GM19468 (cell line): ENCODE data around the gene FUT6.

Experiments
- ATAC-seq: cut with Tn5 transposase; IDR thresholded peaks from one replicate; pipeline ENCODE4 v1.9.1; 2021; ENCODE audit warnings: mild to moderate bottlenecking, moderate library complexity, moderate number of reproducible peaks; ENCODE audit not compliant: unreplicated experiment; ENCODE audit errors: extremely low read depth

Gene FUT6

DNA sequence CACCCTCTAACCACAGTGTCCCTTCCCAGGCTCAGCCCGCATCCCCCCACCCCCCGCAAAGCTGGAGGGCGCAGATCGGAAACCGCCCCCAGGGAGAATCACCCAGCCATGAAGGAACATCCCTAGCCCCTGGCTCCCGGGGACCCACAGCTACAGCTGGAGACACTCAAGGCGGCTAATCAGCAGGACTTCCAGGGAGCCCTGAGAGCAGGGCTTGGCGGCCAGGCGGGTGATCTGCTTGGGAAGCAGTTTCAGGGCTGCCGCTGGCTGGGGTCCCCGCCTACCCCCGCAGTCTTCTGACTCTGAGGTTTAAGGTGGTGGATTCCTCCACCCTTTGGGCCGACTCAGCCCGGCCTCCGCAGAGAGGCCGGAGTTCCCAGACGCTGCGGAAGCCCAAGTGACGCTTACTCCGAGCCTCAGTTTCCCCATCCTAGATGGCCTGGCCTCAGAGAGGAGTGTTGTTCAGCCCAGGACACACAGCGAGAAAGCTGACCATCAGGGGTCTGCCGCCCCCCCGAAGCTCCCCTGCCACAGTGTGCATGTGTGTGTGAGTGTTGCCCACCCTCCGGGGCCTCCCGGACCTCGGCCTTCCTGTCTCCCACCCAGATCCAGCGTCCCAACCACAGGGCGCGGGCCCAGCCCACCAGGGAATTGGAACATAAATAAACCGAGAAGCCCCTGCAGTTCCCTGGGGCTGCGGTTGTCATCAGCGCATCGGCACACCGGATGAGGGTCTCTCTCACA lies 9.8 kb downstream of the FUT6 start:
- no peak for ATAC-seq

DNA sequence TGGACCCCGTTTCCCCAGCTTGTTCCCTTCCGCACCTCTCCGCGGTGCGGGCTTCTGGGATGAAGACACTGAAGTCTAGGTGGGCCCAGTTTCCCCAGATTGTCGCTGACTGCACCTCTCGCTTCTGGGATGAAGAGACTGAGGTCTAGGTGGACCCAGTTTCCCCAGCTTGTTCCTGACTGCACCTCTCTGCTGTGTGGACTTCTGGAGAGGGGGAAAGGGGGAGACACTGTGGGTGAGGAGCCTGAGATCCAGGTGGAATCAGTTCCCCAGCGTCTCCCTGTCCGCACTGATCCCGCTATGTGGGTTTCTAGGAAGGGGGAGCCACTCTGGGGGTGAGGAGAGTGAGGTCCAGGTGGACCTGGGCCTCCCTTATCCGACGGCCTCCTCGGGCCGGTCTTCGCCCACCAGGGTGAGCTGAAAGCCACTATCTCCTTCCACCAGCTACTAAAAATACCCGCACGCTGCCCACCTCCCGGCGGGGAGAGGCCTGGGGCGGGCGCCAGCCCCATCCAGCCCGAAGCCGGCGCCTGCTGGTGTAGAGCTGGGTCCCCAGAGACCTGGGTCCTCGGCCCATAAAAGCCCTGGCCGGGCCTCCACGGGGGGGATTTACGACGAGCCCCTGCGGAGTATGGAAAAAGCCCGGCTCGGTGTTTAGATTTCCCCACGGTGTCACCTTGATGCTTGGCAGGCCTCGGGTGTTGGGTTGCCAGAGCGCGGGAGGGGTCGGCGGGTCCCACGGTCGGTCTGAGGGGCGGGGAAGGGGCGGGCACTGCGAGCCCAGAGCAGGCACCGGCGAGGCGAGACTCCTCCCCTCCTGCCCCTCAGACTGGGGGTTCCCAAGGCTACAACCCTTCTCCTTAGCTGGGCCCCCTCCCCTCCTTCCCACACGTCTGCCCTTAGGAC lies 10.6 kb downstream of the FUT6 start:
- ATAC-seq, result no peak

DNA sequence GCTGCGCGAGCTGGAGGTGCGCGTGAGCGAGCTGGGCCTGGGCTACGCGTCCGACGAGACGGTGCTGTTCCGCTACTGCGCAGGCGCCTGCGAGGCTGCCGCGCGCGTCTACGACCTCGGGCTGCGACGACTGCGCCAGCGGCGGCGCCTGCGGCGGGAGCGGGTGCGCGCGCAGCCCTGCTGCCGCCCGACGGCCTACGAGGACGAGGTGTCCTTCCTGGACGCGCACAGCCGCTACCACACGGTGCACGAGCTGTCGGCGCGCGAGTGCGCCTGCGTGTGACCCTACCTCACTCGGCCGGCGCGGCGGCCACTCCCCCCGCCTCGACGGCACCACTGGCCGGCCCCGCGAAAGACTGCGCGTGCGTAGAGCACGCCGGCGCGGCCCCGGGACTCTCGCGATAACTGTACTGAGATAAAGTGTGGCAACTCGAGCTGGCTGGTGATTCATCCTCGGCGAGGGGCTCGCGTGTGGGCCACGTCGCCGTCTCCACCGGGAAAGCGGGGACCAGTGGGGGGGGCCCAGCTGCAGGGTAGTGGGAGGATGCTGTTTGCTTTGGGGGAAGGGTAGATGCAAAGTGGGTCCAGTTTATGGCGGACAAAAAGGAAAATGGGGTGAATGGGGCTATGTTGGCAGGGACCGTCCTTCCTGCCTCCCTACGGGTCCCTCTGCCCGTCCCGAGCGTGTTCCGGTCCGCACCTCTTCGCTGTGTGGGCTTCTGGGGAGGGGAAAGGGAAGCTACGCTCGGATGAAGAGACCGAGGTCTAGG lies 11.4 kb downstream of the FUT6 start:
- ATAC-seq, result peak; percentile 57

DNA sequence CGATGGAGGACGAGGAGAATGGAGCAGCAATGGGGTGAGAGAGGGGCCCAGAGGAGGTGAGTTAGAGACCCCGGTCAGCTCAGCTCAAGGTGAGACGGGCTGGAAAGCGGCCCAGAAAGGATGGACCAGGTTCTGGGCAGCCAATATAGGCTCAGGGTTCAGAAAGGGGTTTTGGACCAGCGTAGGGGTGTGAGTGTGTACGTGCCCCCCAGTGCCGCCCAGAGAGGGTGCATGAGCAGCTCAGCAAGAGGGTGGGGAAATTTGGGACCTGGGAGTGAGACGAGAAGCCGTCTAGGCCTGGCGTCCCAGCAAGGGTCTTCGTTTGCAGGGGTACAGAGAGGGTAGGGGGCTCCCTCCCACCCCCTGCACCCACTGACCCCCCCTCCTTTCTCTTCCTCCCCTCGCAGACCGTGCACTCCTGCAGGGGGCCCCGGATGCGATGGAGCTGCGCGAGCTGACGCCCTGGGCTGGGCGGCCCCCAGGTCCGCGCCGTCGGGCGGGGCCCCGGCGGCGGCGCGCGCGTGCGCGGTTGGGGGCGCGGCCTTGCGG lies 12.1 kb downstream of the FUT6 start:
- no peak for ATAC-seq

DNA sequence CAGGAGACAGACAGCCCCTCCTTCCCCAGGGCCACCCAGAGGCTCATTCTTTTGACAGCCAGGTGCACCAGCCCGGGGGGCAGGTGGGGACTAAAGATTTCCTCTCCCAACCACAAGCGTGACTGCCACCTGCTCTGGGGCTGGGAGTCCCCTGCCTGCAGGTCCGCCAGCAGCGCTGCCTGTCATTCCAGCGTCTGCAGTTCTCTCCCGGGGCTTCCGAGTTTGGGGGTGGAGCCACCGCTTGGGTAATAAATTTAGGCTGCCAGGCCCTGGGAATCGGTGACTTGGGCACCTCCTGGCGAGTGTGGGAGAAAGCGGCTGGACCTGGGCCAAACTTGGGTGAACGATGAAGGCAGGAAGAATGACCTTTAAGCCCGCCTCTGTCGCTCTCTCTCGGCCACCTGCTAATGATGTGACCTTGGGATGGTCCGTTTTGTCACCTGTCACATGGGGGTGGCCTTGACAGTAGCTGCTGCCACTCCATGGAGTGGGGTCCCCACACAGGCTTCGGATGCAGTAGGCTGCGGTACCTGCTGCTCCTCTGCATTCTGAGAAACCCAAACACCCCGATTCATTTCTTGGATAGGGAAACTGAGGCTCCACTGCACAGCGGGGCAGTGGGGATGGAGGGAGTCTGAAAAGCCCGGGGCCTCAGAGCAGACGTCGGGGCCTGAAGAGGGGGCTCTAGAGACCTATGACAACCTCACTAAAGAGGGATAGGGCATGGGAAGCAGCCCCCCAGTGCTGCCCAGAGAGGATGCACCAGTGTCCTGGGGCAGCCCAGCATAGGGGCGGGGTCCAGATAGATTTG lies 12.8 kb downstream of the FUT6 start:
- ATAC-seq, result no peak

DNA sequence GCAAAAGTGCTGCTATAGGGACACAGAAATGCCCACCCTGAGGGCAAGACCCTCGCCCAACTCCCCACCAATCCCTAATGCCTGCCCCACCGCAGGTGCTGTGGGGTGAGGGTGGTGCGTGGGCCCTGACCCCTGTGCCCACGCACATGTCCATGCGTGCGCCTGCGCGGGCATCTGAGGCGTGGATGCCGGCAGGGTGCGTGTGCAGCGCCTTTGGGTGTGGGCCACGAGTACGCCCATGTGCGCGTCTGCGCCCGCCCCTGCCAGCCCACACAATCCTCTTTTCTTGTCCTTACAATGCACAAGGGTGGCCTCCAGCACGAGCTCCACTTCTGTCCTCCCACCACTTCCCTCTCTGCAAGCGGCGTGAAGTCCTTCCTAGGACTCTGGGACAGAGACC lies 14.3 kb downstream of the FUT6 start:
- no peak for ATAC-seq

DNA sequence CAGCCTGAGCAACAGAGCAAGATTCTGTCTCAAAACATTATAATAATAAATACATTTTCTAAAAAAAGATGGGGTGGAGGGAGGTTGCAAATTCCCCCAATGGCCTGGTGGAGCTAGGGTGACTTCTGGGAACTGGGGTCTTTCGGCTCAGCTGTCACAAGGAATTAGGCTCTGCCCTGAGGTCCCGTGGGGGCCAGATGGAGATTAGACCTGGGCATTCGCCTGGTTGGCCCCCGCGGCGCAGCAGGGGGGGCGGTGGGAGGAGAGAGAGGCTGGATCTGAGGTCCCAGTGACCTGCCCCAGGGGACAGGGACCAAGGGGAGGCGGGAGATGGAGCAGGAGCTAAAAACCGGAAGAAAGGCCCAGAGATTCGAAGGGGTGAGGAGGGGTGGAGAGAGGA lies 14.8 kb downstream of the FUT6 start:
- no peak for ATAC-seq

DNA sequence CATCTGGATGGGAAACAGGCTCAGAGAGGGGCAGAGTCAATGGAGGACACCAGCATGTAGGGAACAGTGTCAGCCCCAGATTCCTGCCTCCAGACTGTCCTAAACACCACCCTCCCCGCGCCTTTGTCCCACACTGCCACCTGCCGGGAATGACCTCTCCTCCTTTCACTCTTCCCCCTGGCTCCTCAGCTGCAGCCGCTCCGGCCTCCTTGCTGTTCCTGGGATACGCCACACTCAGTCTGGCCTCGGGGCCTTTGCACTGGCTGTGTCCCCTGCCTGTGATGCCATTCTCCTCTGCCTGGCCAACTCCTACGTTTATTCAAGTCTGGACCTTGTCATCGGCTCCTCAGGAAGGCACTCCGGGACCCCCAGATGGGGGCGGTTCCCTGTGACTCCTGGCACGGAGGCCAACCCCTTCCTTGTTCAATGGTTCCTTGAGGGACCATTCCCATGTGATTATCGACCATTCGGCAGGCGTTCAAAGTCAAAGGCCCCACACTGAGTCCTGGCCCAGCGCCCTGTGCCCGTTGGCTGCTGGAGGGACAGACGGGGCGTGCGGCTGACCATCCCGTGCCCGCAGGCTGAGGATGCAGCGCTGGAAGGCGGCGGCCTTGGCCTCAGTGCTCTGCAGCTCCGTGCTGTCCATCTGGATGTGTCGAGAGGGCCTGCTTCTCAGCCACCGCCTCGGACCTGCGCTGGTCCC lies 15.8 kb downstream of the FUT6 start:
- ATAC-seq, result no peak

DNA sequence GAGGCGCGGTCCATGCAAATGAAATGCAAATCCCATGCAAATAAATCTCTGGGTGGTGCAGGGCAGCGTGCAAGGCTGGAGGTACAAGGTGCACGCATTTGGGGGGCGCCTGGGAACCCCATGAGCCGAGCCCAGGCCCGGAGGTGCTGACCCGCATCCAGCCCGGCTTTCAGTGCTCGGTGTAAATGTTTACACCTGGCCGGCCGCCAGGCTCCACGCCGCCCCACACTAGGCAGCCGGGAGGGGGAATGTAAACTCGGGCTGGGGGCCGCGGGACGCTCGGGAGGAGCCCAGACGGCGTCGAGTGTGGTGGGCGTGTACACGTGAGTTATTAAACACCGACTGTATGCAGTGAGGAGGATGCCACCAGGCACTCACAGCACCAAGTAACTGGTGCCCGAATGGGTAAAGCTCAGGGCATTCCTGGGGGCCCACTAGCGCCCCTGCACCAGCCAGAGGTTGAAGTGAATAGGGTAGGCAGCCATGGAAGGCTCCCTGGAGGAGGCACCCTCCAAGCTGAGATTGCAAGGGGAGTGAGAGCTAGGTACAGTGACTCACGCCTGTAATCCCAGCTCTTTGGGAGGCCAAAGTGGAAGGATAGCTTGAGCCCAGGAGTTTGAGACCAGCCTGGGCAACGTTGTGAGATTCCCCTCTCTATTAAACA lies 17.2 kb downstream of the FUT6 start:
- ATAC-seq, result no peak

DNA sequence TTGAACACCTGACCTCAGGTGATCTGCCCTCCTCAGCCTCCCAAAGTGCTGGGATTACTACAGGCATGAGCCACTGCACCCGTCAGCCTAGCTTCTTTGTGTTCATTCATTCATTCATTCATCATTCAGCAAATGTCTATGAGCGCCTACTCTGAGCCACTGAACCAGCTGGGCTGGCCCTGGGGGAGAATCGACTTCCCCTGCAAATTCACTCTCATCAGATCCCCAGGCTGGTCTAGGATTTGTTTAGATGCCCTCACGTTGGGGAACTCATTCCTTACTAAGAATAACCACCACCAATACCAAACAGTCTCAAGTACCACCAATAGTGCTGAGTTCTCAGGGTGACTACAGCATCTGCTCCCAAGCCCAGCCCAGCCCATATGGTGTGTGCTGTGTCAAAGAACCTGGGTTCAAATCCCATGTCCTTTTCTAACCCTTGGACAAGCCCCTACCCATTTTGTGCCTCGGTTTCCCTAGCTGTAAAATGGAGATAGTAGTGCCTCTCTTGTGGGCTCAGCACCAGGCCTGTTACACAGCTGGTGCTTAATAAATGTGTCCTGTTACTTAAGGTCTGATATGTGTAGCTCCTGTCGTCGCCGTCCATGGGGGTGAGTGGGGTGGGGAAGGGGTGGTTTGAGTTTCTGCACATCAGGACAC lies 17.9 kb downstream of the FUT6 start:
- no peak for ATAC-seq

DNA sequence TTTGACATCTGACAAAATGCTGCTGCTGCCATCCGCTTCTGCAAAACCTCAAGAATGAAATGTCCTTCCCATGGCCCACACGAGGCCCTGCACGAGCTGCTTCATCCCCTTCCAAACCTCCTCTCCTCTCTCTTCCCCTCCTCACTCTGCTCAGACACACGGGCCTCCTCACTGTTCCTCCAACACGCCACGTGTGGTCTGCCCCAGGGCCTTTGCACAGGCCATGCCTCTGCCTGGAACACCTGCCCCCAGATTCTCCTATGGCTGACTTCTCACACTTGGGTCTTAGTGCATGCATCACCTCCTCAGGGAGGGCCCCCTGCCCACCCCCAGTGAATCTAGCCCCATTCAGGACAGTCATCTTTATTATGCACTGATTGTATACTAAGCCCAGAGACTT lies 18.7 kb downstream of the FUT6 start:
- ATAC-seq, result no peak

DNA sequence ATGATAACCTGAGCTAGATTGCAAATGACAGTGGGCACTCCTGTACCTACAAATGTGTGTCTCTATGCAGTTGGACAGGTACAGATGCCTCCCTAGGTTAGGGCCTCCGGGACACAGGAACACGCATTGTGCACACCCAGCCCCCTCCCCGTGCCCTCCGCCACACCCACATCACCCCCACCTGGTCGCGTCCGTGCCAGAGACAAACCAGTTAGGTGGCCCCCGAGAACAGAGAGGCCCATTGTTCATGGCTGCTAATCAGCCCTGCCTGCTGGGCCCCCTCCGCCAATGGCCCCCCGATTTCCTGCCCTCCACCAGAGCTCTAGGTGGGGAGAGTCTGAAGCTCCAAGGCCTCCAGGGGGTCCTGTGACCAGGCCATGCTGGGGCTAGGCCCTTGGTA lies 20.9 kb downstream of the FUT6 start:
- no peak for ATAC-seq

DNA sequence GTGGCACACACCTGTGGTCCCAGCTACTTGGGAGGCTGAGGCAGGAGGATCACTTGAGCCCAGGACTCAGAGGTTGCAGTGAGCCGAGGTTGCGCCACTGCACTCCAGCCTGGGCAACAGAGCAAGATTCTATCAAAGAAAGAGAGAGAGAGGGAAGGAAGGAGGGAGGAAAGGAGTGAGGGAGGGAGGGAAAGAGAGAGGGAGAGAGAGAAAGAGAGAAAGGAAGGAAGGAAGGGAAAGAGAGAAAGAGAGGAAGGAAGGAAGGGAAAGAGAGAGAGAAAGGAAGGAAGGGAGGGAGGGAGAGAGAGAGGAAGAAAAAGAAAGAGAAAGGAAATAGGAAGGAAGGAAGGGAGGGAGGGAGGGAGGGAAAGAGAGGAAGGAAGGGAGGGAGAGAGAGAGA lies 22.3 kb downstream of the FUT6 start:
- no peak for ATAC-seq

DNA sequence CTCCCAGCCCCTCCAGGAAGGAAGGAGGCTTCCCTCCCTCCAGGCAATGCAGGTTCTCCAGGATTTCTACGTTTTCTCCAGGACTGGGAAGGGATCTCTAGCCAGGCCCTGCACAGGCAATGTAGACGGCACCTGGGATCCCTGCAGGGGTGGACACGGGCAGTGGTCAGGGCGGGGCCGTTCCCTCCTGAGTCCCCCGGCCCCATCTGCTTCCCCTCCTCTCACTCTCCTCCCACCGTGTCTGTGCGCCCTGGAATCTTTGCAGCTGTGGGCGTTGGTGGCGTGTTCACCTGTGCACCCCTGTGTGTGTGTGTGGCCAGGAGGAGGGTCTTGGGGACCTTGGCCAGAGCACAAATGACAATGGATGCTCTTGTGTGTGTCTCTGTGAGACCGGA lies 24.7 kb downstream of the FUT6 start:
- no peak for ATAC-seq

DNA sequence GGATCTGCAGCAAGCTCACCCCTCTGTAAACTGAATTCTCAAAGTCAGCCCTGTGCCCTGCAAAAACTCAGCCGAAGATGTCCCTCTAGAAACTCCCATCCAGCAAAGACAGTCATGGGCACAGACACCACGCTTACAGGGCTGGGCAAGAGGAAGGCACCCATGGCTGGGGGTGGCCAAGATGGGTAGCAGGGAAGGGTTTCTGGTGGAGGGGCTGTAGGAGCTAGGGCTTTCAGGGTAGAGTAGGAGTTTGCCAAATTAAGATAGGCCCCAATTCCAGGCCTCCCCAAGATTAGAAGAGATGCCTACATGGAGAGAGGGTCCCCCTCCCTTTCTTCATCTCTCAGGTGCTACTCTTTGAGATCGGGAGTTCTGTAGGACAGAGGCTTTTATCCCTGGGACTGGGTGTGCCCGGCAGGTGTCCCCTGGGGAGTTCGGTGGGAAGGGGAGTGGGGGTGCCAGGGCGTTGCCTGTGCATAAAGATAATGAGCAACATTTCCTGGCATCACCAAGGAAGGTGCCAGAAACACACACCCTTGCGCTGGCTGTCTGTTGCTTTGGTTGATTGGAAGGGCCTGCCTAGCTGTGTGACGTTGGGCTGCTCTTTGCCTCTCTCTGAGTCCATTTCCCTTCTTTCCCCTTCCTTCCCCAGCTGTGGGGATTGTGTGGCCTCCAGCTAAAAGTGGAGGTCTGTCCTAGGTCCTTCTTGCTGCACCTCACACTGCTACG lies 25.2 kb downstream of the FUT6 start:
- no peak for ATAC-seq

DNA sequence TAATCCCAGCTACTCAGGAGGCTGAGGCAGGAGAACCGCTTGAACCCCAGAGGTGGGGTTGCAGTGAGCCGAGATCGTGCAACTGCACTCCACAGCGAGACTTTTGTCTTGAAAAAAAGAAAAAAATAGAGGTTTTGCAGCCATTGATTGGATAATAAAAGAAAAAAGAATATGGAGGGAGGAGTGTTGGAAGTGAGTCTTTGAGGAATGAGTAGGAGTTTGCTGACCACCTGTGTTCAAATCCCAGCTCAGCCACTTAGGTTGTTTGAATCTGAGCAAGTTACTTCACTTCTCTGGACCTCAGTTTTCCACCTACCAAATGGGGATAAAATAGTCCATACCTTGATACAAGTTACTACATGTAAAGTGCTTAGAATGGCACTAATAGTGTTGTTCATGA lies 28.4 kb downstream of the FUT6 start:
- ATAC-seq, result no peak

DNA sequence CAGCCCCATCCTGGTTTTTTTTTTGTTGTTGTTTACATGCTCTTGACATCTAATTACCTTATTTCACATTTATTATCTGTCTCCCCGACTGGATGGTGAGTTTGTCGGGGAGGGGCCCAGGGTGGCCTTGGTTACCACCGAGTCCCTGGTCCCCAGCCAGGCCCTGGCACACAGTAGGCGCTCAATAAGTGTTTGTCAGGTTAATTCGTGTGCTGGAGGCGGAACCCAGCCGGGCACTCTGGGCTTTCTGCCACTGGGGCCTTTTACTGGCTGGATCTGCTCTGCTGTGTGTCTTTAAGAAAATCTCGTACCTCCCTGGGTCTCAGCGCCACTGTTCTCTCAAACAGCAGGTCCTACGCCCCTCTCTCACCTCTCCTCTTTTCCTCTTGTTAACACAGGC lies 30.0 kb downstream of the FUT6 start:
- no peak for ATAC-seq

DNA sequence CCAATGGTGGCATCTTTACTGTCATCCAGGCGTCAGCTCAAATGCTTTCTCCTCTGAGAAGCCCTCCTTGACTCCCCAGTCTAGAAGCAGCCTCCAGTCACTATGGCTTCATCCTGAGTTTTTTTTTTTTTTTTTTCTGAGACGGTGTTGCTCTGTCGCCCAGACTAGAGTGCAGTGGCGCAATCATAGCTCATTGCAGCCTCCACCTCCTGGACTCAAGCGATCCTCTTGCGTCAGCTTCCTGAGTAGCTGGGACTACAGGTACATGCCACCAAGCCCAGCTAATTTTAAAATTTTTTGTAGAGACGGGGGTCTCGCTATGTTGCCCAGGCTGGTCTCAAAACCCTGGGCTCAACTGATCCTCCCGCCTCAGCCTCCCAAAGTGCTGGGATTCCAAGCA lies 30.4 kb downstream of the FUT6 start:
- no peak for ATAC-seq
